Measurements from ENCODE around the gene CAVIN1. TPM values are rescaled to one million over a fixed set of nuclear protein-coding genes. Genes with fewer than 3 reads are reported as not detected.
"Not testable (repeated sequence)": the region's sequence is repeated elsewhere in the genome, so short reads cannot be mapped to it uniquely, and the experiment has no call there.

The CAVIN1 gene
- total RNA-seq, 1 donor from 2014 or later, result 1.1 TPM

DNA sequence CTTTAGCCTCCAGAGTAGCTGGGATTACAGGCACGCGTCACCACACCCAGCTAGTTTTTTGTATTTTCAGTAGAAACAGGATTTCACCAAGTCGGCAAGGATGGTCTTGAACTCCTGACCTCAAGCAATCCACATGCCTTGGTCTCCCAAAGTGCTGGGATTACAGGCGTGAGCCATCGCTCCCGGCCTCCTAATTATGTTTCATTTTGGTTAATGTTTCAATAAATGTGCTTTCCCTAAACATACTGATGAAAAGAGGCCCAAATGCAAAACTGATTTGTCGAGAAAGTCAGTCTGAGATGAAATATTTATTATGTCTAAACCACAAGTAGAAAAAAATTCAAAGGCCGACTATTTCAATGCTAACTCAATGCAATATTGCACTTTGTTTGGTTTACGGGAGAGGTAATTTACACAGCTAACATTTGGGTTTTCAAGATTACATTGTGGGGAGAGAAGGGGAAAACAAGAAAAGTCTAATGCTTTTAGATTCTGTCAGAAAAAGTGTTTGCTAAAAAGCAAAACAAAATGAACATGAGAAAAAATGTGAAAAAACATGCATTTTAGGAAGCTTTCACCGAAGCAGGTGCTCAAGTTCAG is 44.6 kb downstream of the CAVIN1 start:
- Mint-ChIP-seq H3K27ac (peak overlapping the region; percentile 65), H3K4me1 (ENCODE audit: low read depth) (peaks cover 17% of the 10 kb centered on the region), H3K27me3 (no peaks in the 10 kb centered on the region), H3K36me3 (ENCODE audit: insufficient read depth) (no peaks in the 10 kb centered on the region), H3K9me3 (ENCODE audit: low read depth) (no peaks in the 10 kb centered on the region), H3K4me3 (ENCODE audit: low read depth) (peak overlapping the region; percentile 27)
- TF ChIP-seq, protein P1, sequence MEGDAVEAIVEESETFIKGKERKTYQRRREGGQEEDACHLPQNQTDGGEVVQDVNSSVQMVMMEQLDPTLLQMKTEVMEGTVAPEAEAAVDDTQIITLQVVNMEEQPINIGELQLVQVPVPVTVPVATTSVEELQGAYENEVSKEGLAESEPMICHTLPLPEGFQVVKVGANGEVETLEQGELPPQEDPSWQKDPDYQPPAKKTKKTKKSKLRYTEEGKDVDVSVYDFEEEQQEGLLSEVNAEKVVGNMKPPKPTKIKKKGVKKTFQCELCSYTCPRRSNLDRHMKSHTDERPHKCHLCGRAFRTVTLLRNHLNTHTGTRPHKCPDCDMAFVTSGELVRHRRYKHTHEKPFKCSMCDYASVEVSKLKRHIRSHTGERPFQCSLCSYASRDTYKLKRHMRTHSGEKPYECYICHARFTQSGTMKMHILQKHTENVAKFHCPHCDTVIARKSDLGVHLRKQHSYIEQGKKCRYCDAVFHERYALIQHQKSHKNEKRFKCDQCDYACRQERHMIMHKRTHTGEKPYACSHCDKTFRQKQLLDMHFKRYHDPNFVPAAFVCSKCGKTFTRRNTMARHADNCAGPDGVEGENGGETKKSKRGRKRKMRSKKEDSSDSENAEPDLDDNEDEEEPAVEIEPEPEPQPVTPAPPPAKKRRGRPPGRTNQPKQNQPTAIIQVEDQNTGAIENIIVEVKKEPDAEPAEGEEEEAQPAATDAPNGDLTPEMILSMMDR (IDR thresholded peaks at IDR 0.05; ENCODE audit: unreplicated experiment), result no peak
- DNase-seq (ENCODE audit: low spot score, unreplicated experiment), result no peak

DNA sequence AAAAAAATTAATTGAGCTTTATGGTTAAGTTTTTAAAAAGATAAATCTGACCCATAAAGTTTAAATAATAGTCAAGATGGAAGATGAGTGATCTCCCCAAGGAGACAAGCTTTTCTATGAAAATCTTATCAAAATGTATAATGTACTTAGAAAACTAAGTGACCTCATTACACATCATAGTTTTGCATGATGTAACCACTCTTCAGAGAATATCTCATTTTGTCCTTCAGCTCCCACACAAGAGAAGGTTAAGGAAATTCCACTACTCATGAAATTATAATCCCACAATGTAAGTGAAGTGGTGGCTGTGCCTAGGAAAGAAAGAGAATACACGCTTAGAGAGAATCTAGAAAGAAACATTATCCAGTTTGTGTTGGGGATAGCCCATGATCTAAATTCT is 49.2 kb downstream of the CAVIN1 start:
- no peaks in the 10 kb centered on the region for H3K27me3 Mint-ChIP-seq
- no peak for DNase-seq (ENCODE audit: low spot score, unreplicated experiment)
- no peak overlapping the region for H3K27ac Mint-ChIP-seq
- peaks cover 9% of the 10 kb centered on the region for H3K36me3 Mint-ChIP-seq (ENCODE audit: insufficient read depth)
- H3K9me3 Mint-ChIP-seq (ENCODE audit: low read depth), result peaks cover 6% of the 10 kb centered on the region
- peaks cover 9% of the 10 kb centered on the region for H3K4me1 Mint-ChIP-seq (ENCODE audit: low read depth)
- no peak overlapping the region for H3K4me3 Mint-ChIP-seq (ENCODE audit: low read depth)
- TF ChIP-seq, protein P1 (IDR thresholded peaks at IDR 0.05; ENCODE audit: unreplicated experiment), result no peak

DNA sequence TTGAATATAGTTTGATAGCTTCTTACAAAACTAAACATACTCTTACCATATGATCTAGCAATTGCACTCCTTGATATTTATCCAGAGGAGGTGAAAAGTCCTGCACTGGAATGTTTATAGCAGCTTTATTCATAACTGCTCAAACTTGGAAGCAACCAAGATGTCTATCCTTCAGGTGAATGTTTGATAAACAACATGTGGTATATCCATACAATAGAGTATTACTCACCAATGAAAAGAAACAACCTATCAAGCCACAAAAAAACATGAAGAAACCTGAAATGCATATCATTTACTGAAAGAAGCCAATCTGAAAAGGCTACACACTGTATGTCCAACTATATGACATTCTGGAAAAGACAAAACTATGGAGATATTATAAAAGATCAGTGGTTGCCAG is 50.9 kb downstream of the CAVIN1 start:
- no peak overlapping the region for H3K4me3 Mint-ChIP-seq (ENCODE audit: low read depth)
- TF ChIP-seq, protein P1 (IDR thresholded peaks at IDR 0.05; ENCODE audit: unreplicated experiment), result no peak
- peaks cover 9% of the 10 kb centered on the region for H3K36me3 Mint-ChIP-seq (ENCODE audit: insufficient read depth)
- H3K27ac Mint-ChIP-seq, result no peak overlapping the region
- H3K27me3 Mint-ChIP-seq, result peaks cover 3% of the 10 kb centered on the region
- peaks cover 5% of the 10 kb centered on the region for H3K4me1 Mint-ChIP-seq (ENCODE audit: low read depth)
- DNase-seq (ENCODE audit: low spot score, unreplicated experiment), result no peak
- peaks cover 6% of the 10 kb centered on the region for H3K9me3 Mint-ChIP-seq (ENCODE audit: low read depth)

DNA sequence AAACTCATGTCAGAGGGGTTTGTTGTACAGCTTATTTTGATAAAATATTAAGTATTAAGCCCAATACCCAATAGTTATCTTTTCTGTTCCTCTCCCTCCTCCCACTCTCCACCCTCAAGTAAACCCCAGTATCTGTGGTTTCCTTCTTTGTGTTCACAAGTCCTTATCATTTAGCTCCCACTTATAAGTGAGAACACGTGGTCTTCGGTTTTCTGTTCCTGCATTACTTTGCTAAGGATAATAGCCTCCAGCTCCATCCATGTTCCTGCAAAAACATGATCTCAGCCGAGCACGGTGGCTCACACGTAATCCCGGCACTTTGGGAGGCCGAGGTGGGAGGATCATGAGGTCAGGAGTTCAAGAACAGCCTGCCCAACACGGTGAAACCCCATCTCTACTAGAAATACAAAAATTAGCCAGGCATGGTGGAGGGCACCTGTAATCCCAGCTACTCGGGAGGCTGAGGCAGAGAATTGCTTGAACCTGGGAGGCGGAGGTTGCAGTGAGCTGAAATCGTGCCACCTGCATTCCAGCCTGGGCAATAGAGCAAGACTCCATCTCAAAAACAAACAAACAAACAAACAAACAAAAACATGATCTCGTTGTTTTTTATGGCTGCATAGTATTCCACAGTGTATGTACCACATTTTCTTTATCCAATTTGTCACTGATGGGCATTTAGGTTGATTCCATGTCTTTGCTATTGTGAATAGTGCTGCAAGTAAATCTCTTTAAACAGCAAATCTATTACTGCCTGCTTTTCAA is 54.1 kb downstream of the CAVIN1 start:
- H3K4me1 Mint-ChIP-seq (ENCODE audit: low read depth); H3K9me3 Mint-ChIP-seq (ENCODE audit: low read depth); H3K27ac Mint-ChIP-seq; DNase-seq (ENCODE audit: low spot score, unreplicated experiment); H3K27me3 Mint-ChIP-seq; H3K36me3 Mint-ChIP-seq (ENCODE audit: insufficient read depth); H3K4me3 Mint-ChIP-seq (ENCODE audit: low read depth): not testable (repeated sequence)

DNA sequence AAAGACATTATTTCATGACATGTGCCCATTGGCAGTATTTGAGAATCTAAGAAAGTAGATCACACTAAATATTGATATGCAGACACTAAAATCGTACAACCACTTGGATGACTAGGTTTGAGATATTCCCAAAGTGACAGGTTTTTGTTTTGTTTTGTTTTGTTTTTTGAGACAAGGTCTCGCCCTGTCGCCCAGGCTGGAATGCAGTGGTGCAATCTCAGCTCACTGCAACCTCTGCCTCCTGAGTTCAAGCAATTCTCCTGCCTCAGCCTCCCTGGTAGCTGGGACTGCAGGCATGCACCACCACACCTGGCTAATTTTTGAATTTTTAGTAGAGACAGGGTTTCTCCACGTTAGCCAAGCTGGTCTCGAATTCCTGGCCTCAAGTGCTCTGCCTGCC is 54.7 kb downstream of the CAVIN1 start:
- not testable (repeated sequence) for H3K27me3 Mint-ChIP-seq; H3K9me3 Mint-ChIP-seq (ENCODE audit: low read depth); H3K4me1 Mint-ChIP-seq (ENCODE audit: low read depth); DNase-seq (ENCODE audit: low spot score, unreplicated experiment); H3K36me3 Mint-ChIP-seq (ENCODE audit: insufficient read depth); H3K27ac Mint-ChIP-seq; H3K4me3 Mint-ChIP-seq (ENCODE audit: low read depth)

DNA sequence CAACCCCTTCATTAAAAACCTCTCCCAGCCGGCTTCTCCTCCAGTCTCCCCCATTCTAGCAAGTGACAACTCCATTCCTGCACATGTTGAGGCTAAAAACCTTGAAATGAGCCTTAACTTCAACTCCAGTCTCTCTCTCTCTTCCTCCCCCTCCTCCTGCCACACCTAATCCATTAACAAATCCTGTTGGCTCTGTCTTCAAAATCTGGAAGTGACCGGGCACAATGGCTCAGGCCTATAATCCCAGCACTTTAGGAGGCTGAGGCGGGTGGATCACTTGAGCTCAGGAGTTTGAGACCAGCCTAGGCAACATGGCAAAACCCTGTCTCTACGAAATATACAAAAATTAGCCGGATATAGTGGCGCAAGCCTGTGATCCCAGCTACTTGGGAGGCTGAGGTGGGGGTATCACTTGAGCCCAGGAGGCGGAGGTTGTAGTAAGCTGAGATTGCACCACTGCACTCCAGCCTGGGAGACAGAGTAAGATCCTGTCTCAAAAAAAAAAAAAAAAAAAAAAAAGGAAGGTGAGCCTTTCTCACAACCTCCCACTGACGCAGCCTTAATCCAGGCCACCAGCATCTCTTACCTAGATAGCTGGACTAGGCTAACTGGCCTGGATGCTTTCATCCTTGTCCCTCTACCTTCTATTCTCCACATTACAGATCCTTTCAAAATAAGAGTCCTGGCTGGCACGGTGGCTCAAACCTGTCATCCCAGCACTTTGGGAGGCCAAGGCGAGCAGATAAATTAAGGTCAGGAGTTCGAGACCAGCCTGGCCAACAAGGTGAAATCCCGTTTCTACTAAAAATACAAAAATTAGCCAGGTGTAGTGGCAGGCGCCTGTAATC is 56.7 kb downstream of the CAVIN1 start:
- DNase-seq (ENCODE audit: low spot score, unreplicated experiment); H3K27me3 Mint-ChIP-seq; H3K36me3 Mint-ChIP-seq (ENCODE audit: insufficient read depth); H3K9me3 Mint-ChIP-seq (ENCODE audit: low read depth); H3K27ac Mint-ChIP-seq; H3K4me3 Mint-ChIP-seq (ENCODE audit: low read depth); H3K4me1 Mint-ChIP-seq (ENCODE audit: low read depth): not testable (repeated sequence)

Measured in progenitor cell of endocrine pancreas (in vitro differentiated cells).